T47D (cell line): ENCODE results near the gene SIK3.

Experiments used
- DNase-seq, 2 experiments: peaks; one replicate each; pipeline versions ENCODE4 v3.0.0 to v3.0.0-alpha.2; 2011 to 2012; ENCODE audit warnings: low read depth in 1 of 2, low spot score in 1 of 2
- JUND ChIP-seq: IDR thresholded peaks from 2 replicates; pipeline ENCODE4 v1.6.1; 2012; ENCODE audit warnings: low read depth
- in situ Hi-C: cut with HindIII; loops from 2 replicates; pipeline ENCODE4 v1.10.0; 2016; ENCODE audit warnings: low sequenced_read_pairs, low pct_unique_long_range_greater_than_20kb

The SIK3 gene

GRCh38 chr11:116909245-116909644 lies 189.0 kb downstream of the SIK3 start:
- TF ChIP-seq JUND, result no peak
- in situ Hi-C loops, result no loop called here
- DNase-seq, result no peak

GRCh38 chr11:116906479-116906878 lies 191.7 kb downstream of the SIK3 start:
- no peak for DNase-seq
- no peak for TF ChIP-seq JUND
- in situ Hi-C loops, result no loop called here

GRCh38 chr11:116903090-116903489 lies 195.1 kb downstream of the SIK3 start:
- DNase-seq, result no peak
- no peak for TF ChIP-seq JUND
- in situ Hi-C loops, result no loop called here

- TF ChIP-seq JUND, result no peak
- in situ Hi-C loops, result no loop called here
- no peak for DNase-seq
Measured at GRCh38 chr11:116901964-116902688, 196.1 kb downstream of the SIK3 start.

- in situ Hi-C loops, result no loop called here
- TF ChIP-seq JUND, result no peak
- no peak for DNase-seq
Measured at GRCh38 chr11:116901211-116901610, 197.0 kb downstream of the SIK3 start.

GRCh38 chr11:116896211-116896610 lies 202.0 kb downstream of the SIK3 start:
- no peak for DNase-seq
- in situ Hi-C loops, result no loop called here
- TF ChIP-seq JUND, result no peak

GRCh38 chr11:116895048-116895757 lies 203.0 kb downstream of the SIK3 start:
- in situ Hi-C loops, result no loop called here
- no peak for DNase-seq
- no peak for TF ChIP-seq JUND

- in situ Hi-C loops, result no loop called here
- DNase-seq, result no peak
- TF ChIP-seq JUND, result no peak
Measured at GRCh38 chr11:116893906-116894305, 204.3 kb downstream of the SIK3 start.

GRCh38 chr11:116893437-116893836 lies 204.8 kb downstream of the SIK3 start:
- in situ Hi-C loops, result no loop called here
- TF ChIP-seq JUND, result no peak
- DNase-seq, result no peak

- no peak for TF ChIP-seq JUND
- DNase-seq, result no peak
- in situ Hi-C loops, result no loop called here
Measured at GRCh38 chr11:116892374-116892773, 205.9 kb downstream of the SIK3 start.

GRCh38 chr11:116891746-116892145 lies 206.5 kb downstream of the SIK3 start:
- in situ Hi-C loops, result no loop called here

GRCh38 chr11:116890607-116891006 lies 207.6 kb downstream of the SIK3 start:
- in situ Hi-C loops, result no loop called here
- no peak for DNase-seq
- TF ChIP-seq JUND, result no peak

More at GRCh38 chr11:116891746-116892145, 206.5 kb downstream of the SIK3 start:
- DNase-seq, result no peak
- no peak for TF ChIP-seq JUND

- no peak for DNase-seq
- in situ Hi-C loops, result no loop called here
- TF ChIP-seq JUND, result no peak
Measured at GRCh38 chr11:116890193-116890592, 208.0 kb downstream of the SIK3 start.
